GM12873 (cell line): ENCODE measurements around the gene GGA3.
A peak's percentile ranks its signal among the peaks of the same experiment; 100 is the strongest.

Experiments
- CTCF ChIP-seq: IDR thresholded peaks from 2 replicates; pipeline ENCODE4 v1.5.1; 2012; ENCODE audit warnings: low read depth, mild to moderate bottlenecking, moderate library complexity, low read length, control low read depth; ENCODE audit not compliant: insufficient read depth; ENCODE audit errors: missing control alignments

GGA3 gene

GRCh38 chr17:75239778-75240393, 21.5 kb downstream of the GGA3 start:
- no peak for TF ChIP-seq CTCF

- TF ChIP-seq CTCF = no peak
Measured at GRCh38 chr17:75239214-75239613, 22.2 kb downstream of the GGA3 start.

- peak; percentile 96 for TF ChIP-seq CTCF
Measured at GRCh38 chr17:75238684-75239191, 22.7 kb downstream of the GGA3 start.

- no peak for TF ChIP-seq CTCF
Measured at GRCh38 chr17:75238020-75238580, 23.3 kb downstream of the GGA3 start.

- no peak for TF ChIP-seq CTCF
Measured at GRCh38 chr17:75237100-75238014, 24.0 kb downstream of the GGA3 start.

GRCh38 chr17:75232786-75233185, 28.6 kb downstream of the GGA3 start:
- TF ChIP-seq CTCF = no peak
